ENCODE data around the gene FBXW9.

DNA sequence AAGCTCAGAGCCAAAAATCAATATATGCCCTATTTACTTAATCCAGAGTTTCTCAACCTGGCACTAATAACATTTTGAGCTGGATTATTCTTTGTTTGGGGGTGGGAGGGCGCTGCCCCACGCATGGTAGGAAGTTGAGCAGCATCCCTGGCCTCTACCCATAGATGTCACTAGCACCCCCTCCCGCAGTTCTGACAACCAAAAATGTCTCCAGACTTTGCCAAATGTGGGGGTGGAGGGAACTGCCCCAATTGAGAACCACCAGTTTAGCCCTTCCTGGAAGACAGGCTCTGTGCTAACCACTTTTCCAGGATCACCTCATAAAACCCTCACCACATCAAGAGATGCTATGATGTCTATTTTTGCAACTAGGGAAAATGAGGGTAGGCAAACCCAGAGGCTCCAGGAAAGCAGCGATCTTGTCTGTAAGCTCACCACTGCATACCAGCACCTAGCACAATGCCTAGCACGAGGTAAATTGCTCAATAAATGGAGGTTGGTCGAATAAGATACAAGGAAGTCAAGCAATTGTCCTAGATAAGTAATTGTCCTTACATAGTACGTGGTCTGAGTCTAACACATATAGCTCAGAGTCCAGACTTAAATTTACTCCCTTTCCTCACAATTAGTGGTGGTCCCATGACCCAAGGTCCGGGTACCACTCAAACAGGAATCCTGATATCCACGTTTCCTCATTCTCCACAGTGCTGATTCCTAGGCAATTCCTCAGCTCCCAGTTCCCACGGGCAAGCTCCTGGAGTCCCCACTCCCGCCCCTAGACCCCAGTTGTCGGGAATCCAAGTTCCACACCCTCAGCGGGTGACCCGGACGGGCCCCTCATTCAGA lies 37.2 kb upstream of the FBXW9 start:
- no peak for TF ChIP-seq RAD21 (IDR thresholded peaks at IDR 0.05; ENCODE audit: low read length)
- no peak for TF ChIP-seq RFX5 (IDR thresholded peaks at IDR 0.05; ENCODE audit: low read depth, low read length)
- TF ChIP-seq, protein P1, sequence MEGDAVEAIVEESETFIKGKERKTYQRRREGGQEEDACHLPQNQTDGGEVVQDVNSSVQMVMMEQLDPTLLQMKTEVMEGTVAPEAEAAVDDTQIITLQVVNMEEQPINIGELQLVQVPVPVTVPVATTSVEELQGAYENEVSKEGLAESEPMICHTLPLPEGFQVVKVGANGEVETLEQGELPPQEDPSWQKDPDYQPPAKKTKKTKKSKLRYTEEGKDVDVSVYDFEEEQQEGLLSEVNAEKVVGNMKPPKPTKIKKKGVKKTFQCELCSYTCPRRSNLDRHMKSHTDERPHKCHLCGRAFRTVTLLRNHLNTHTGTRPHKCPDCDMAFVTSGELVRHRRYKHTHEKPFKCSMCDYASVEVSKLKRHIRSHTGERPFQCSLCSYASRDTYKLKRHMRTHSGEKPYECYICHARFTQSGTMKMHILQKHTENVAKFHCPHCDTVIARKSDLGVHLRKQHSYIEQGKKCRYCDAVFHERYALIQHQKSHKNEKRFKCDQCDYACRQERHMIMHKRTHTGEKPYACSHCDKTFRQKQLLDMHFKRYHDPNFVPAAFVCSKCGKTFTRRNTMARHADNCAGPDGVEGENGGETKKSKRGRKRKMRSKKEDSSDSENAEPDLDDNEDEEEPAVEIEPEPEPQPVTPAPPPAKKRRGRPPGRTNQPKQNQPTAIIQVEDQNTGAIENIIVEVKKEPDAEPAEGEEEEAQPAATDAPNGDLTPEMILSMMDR (conservative IDR thresholded peaks at IDR 0.05; ENCODE audit: low read depth, low read length), result peak; percentile 49
- TF ChIP-seq SMC3 (IDR thresholded peaks at IDR 0.05; ENCODE audit: low read depth, low read length), result no peak
- TF ChIP-seq, protein P2, sequence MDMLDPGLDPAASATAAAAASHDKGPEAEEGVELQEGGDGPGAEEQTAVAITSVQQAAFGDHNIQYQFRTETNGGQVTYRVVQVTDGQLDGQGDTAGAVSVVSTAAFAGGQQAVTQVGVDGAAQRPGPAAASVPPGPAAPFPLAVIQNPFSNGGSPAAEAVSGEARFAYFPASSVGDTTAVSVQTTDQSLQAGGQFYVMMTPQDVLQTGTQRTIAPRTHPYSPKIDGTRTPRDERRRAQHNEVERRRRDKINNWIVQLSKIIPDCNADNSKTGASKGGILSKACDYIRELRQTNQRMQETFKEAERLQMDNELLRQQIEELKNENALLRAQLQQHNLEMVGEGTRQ (IDR thresholded peaks at IDR 0.05; ENCODE audit: low read depth, low read length), result no peak
- TF ChIP-seq POLR2A (IDR thresholded peaks at IDR 0.05; ENCODE audit: low read depth, low read length), result no peak; the same call in 1 of the 2 replicates
- peak; percentile 26; the same call in 1 of the 2 replicates for TF ChIP-seq MXI1 (IDR thresholded peaks at IDR 0.05; ENCODE audit: borderline replicate concordance, low read depth, low read length)
- no peak for TF ChIP-seq MAFK (IDR thresholded peaks at IDR 0.05; ENCODE audit: low read depth, low read length)
- no peak for TF ChIP-seq BHLHE40 (IDR thresholded peaks at IDR 0.05; ENCODE audit: low read depth, low read length)

Data from IMR-90 (cell line).